Panc1 (cell line): Measurements from ENCODE around the gene PAOX. TPM values are rescaled to one million over a fixed set of nuclear protein-coding genes. Genes with fewer than 3 reads are reported as not detected.

ENCODE experiments used
- ATAC-seq: fragments of 200-7000 bp; cut with Tn5 transposase; 2 replicates; pipeline ENCODE4 v1.9.1; 2020; ENCODE audit warnings: mild to moderate bottlenecking, moderate library complexity
- BruUV-seq: library from RNA; stranded (reverse); fragments of 400-500 nt; replicated peaks from 2 replicates; lab custom pipeline; 2021; lab: Mats Ljungman, UMichigan
- CTCF ChIA-PET: fragments of 300-600 bp; sonication (Branson Sonifier 250); formaldehyde crosslinking; loops from one replicate; lab custom pipeline; 2022; ENCODE audit warnings: antibody characterized with exemption; lab: Charles Lee
- POLR2A ChIA-PET: fragments of 300-600 bp; sonication (Branson Sonifier 250); formaldehyde crosslinking; loops from one replicate; lab custom pipeline; 2022; ENCODE audit warnings: antibody characterized with exemption; lab: Charles Lee
- DNase-seq: peaks from one replicate; pipeline ENCODE4 v3.0.0-alpha.2; 2010; ENCODE audit warnings: low read depth, low spot score
- H3K27ac ChIP-seq: 2 replicates; pipeline ENCODE4 v1.5.1; 2011; ENCODE audit warnings: mild to moderate bottlenecking, low read length, inconsistent platforms
- H3K27me3 ChIP-seq: fragments of 200-500 bp; sonication (Bioruptor generic); 2 replicates; pipeline ENCODE4 v1.6.0; 2014; ENCODE audit warnings: low read length, inconsistent platforms; ENCODE audit not compliant: control insufficient read depth, insufficient read depth
- H3K36me3 ChIP-seq: fragments of 200-500 bp; sonication (Bioruptor generic); 2 replicates; pipeline ENCODE4 v1.5.1; 2014; ENCODE audit warnings: inconsistent platforms, mild to moderate bottlenecking, low read length, moderate library complexity; ENCODE audit not compliant: control insufficient read depth, insufficient read depth
- H3K4me1 ChIP-seq: 2 replicates; pipeline ENCODE4 v1.5.1; 2011; ENCODE audit warnings: inconsistent platforms, mild to moderate bottlenecking, low read length, moderate library complexity; ENCODE audit not compliant: control insufficient read depth, insufficient read depth
- H3K4me3 ChIP-seq, 2 experiments: 2 replicates each; pipeline ENCODE4 v1.5.1; 2011 to 2012; ENCODE audit warnings: low read depth in 2 of 2, low read length in 2 of 2, mild to moderate bottlenecking in 2 of 2, inconsistent platforms in 1 of 2, moderate library complexity in 1 of 2
- H3K9me3 ChIP-seq: fragments of 200-500 bp; sonication (Bioruptor generic); 2 replicates; pipeline ENCODE4 v1.5.1; 2014; ENCODE audit warnings: low read depth, mild to moderate bottlenecking, inconsistent platforms, low read length, moderate library complexity; ENCODE audit not compliant: control insufficient read depth, insufficient read depth
- POLR2AphosphoS5 ChIP-seq: IDR thresholded peaks from 2 replicates; pipeline ENCODE4 v1.6.1; 2012; ENCODE audit warnings: mild to moderate bottlenecking, low read depth, low read length, moderate library complexity
- SIN3A ChIP-seq: IDR thresholded peaks from 2 replicates; pipeline ENCODE4 v1.6.1; 2012; ENCODE audit warnings: low read depth, mild to moderate bottlenecking, low read length, moderate library complexity, borderline replicate concordance; ENCODE audit not compliant: insufficient read depth
- TCF7L2 ChIP-seq: IDR thresholded peaks from 2 replicates; pipeline ENCODE4 v1.6.1; 2011; ENCODE audit warnings: mild to moderate bottlenecking, low read depth, low read length, inconsistent platforms
- in situ Hi-C: cut with HindIII; loops from 2 replicates; pipeline ENCODE4 v1.10.0; 2016; ENCODE audit warnings: low sequenced_read_pairs, low pct_unique_long_range_greater_than_20kb
- intact Hi-C: fragments of 100-400 bp; cut with micrococcal nuclease; formaldehyde crosslinking; loops from one replicate; pipeline ENCODE4 v1.10.0; 2022; ENCODE audit not compliant: unreplicated experiment
- total RNA-seq: library from RNA; stranded (reverse); gene quantifications from one replicate; pipeline ENCODE4 v1.2.1, GENCODE V29; 2021; ENCODE audit not compliant: unreplicated experiment
- TF ChIP-seq, protein P1 (sequence below): fragments of 450-650 bp; IDR thresholded peaks from 2 replicates; pipeline ENCODE4 v1.5.1; 2017; ENCODE audit warnings: mild to moderate bottlenecking
- TF ChIP-seq, protein P2 (sequence below), 2 experiments: IDR thresholded peaks; 2 replicates each; pipeline ENCODE4 v1.6.1; 2011 to 2012; ENCODE audit warnings: low read depth in 2 of 2, control low read depth in 1 of 2, low read length in 1 of 2, mild to moderate bottlenecking in 1 of 2, moderate library complexity in 1 of 2; ENCODE audit not compliant: insufficient read depth in 1 of 2

Gene PAOX
- total RNA-seq, 1 experiment from 2014 or later = 9.3 TPM

DNA sequence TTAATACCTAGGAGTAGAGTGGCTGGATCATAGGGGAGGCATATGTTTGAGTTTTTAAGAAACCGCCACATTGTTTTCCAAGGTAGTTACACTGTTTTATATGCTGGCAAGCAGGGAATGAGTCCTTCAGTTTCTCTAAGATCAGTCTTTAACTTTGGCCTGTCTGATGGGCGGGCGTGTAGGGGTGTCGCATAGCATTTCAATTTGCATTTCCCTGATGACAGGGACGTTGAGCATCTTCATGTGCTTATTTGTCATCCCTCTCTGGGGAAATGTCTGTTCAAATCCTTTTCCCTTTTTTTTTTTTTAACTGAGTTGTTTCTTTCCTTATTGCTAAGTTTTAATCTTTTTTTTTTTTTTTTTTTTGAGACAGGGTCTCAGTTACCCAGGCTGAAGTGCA is 24.7 kb downstream of the PAOX start:
- in situ Hi-C loops (no loop called here), intact Hi-C loops (no loop called here)
- no peak for ATAC-seq
- no TSS peak for BruUV-seq
- DNase-seq = no peak
- ChIA-PET CTCF (no interaction called here), POLR2A (no interaction called here)
- H3K4me3 ChIP-seq = no peak overlapping the region
- H3K27me3 ChIP-seq = no peaks in the 10 kb centered on the region
- H3K36me3 ChIP-seq = no peaks in the 10 kb centered on the region
- no peak overlapping the region for H3K27ac ChIP-seq
- no peaks in the 10 kb centered on the region for H3K9me3 ChIP-seq
- no peaks in the 10 kb centered on the region for H3K4me1 ChIP-seq
- TF ChIP-seq, protein P1, sequence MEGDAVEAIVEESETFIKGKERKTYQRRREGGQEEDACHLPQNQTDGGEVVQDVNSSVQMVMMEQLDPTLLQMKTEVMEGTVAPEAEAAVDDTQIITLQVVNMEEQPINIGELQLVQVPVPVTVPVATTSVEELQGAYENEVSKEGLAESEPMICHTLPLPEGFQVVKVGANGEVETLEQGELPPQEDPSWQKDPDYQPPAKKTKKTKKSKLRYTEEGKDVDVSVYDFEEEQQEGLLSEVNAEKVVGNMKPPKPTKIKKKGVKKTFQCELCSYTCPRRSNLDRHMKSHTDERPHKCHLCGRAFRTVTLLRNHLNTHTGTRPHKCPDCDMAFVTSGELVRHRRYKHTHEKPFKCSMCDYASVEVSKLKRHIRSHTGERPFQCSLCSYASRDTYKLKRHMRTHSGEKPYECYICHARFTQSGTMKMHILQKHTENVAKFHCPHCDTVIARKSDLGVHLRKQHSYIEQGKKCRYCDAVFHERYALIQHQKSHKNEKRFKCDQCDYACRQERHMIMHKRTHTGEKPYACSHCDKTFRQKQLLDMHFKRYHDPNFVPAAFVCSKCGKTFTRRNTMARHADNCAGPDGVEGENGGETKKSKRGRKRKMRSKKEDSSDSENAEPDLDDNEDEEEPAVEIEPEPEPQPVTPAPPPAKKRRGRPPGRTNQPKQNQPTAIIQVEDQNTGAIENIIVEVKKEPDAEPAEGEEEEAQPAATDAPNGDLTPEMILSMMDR = no peak
- TF ChIP-seq SIN3A (no peak), POLR2AphosphoS5 (no peak)
- TF ChIP-seq, protein P2, sequence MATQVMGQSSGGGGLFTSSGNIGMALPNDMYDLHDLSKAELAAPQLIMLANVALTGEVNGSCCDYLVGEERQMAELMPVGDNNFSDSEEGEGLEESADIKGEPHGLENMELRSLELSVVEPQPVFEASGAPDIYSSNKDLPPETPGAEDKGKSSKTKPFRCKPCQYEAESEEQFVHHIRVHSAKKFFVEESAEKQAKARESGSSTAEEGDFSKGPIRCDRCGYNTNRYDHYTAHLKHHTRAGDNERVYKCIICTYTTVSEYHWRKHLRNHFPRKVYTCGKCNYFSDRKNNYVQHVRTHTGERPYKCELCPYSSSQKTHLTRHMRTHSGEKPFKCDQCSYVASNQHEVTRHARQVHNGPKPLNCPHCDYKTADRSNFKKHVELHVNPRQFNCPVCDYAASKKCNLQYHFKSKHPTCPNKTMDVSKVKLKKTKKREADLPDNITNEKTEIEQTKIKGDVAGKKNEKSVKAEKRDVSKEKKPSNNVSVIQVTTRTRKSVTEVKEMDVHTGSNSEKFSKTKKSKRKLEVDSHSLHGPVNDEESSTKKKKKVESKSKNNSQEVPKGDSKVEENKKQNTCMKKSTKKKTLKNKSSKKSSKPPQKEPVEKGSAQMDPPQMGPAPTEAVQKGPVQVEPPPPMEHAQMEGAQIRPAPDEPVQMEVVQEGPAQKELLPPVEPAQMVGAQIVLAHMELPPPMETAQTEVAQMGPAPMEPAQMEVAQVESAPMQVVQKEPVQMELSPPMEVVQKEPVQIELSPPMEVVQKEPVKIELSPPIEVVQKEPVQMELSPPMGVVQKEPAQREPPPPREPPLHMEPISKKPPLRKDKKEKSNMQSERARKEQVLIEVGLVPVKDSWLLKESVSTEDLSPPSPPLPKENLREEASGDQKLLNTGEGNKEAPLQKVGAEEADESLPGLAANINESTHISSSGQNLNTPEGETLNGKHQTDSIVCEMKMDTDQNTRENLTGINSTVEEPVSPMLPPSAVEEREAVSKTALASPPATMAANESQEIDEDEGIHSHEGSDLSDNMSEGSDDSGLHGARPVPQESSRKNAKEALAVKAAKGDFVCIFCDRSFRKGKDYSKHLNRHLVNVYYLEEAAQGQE (IDR thresholded peaks at IDR 0.05; ENCODE audit: insufficient read depth in 1 of 2, low read depth in 2 of 2, low read length in 1 of 2) = no peak

DNA sequence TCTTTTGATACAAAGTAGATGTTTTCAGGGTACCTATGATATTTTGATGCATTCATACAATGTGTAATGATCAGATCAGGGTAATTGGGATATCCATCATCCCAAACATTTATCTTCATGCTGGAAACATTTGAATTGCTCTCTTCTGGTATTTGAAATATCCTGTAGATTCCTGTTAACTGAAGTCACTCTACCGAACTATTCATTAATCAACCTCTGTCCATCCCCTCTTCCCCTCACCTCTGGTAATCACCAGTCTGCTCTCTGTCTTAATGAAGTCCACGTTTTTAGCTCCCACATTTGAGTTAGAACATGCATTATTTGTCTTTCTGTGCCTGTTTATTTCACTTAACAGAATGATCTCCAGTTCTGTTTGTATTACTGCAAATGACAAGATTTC is 26.2 kb downstream of the PAOX start:
- no peaks in the 10 kb centered on the region for H3K4me1 ChIP-seq
- no peak for ATAC-seq
- ChIA-PET POLR2A (no interaction called here), CTCF (no interaction called here)
- no peaks in the 10 kb centered on the region for H3K36me3 ChIP-seq
- in situ Hi-C loops = no loop called here
- DNase-seq = no peak
- peaks cover 3% of the 10 kb centered on the region; the same call in 1 of the 2 replicates for H3K9me3 ChIP-seq
- intact Hi-C loops = no loop called here
- no peak for TF ChIP-seq SIN3A
- no peak for TF ChIP-seq TCF7L2
- TF ChIP-seq POLR2AphosphoS5 = no peak
- TF ChIP-seq, protein P2 (IDR thresholded peaks at IDR 0.05; ENCODE audit: insufficient read depth in 1 of 2, low read depth in 2 of 2, low read length in 1 of 2) = no peak
- TF ChIP-seq, protein P1 = no peak
- H3K4me3 ChIP-seq = no peak overlapping the region
- BruUV-seq = no TSS peak
- H3K27ac ChIP-seq = no peak overlapping the region
- H3K27me3 ChIP-seq = no peaks in the 10 kb centered on the region
